MCF 10A (cell line): ENCODE results near the gene DGKI. TPM values are rescaled to one million over a fixed set of nuclear protein-coding genes. Genes with fewer than 3 reads are reported as not detected.

Experiments used
- BruUV-seq: library from RNA; stranded (reverse); fragments of 400-500 nt; replicated peaks from 2 replicates; lab custom pipeline; 2021; lab: Mats Ljungman, UMichigan
- CTCF ChIA-PET: fragments of 300-600 bp; sonication (Branson Sonifier 250); formaldehyde crosslinking; extraction: SDS; loops from one replicate; lab custom pipeline; 2021; ENCODE audit warnings: antibody characterized with exemption, inconsistent platforms; lab: Yijun Ruan, JAX
- POLR2A ChIA-PET: fragments of 300-600, 350-650 bp; sonication (Branson Sonifier 250); formaldehyde crosslinking; extraction: SDS; loops from one replicate; lab custom pipeline; 2020; ENCODE audit warnings: antibody characterized with exemption, inconsistent platforms; lab: Yijun Ruan, JAX
- DNase-seq: peaks from one replicate; pipeline ENCODE4 v3.0.0-alpha.2; 2018; ENCODE audit not compliant: unreplicated experiment
- H3K27ac Mint-ChIP-seq: one replicate; pipeline ENCODE4 v1.8.0; 2022; ENCODE audit warnings: mild to moderate bottlenecking, low read depth, mixed read lengths; ENCODE audit not compliant: unreplicated experiment
- H3K27me3 Mint-ChIP-seq: one replicate; pipeline ENCODE4 v1.8.0; 2022; ENCODE audit warnings: mixed read lengths; ENCODE audit not compliant: insufficient read depth, unreplicated experiment
- H3K36me3 Mint-ChIP-seq: one replicate; pipeline ENCODE4 v1.8.0; 2022; ENCODE audit warnings: mild to moderate bottlenecking, moderate library complexity, mixed read lengths; ENCODE audit not compliant: insufficient read depth, unreplicated experiment
- H3K4me1 Mint-ChIP-seq: one replicate; pipeline ENCODE4 v1.8.0; 2022; ENCODE audit warnings: mixed read lengths; ENCODE audit not compliant: insufficient read depth, unreplicated experiment
- H3K4me3 Mint-ChIP-seq: one replicate; pipeline ENCODE4 v1.8.0; 2022; ENCODE audit warnings: mild to moderate bottlenecking, moderate library complexity, mixed read lengths; ENCODE audit not compliant: unreplicated experiment
- H3K9me3 Mint-ChIP-seq: one replicate; pipeline ENCODE4 v1.8.0; 2022; ENCODE audit warnings: mixed read lengths; ENCODE audit not compliant: unreplicated experiment
- CTCF ChIP-seq: fragments of 200-600 bp; IDR thresholded peaks from one replicate; pipeline ENCODE4 v1.8.0; 2022; ENCODE audit warnings: antibody characterized with exemption, mild to moderate bottlenecking; ENCODE audit not compliant: unreplicated experiment
- intact Hi-C: fragments of 100-400 bp; cut with micrococcal nuclease; formaldehyde crosslinking; loops from 2 replicates; pipeline ENCODE4 v1.14.1; 2022
- total RNA-seq: library from RNA; stranded (reverse); gene quantifications from 2 replicates; pipeline ENCODE4 v1.2.3, GENCODE V29; 2022

The DGKI gene
- total RNA-seq, 1 experiment from 2014 or later: 1.4 TPM

- no peaks in the 10 kb centered on the region for H3K4me1 Mint-ChIP-seq
- TF ChIP-seq CTCF: no peak
- intact Hi-C loops: no loop called here
- H3K4me3 Mint-ChIP-seq: no peak overlapping the region
- ChIA-PET POLR2A (no interaction called here), CTCF (interaction anchor here (3.9 kb wide), 1 partner anchor 10 kb away, joined by 24 read pairs; no protein-coding TSS in a partner anchor)
- no TSS peak for BruUV-seq
- H3K36me3 Mint-ChIP-seq: no peaks in the 10 kb centered on the region
- no peak for DNase-seq
- no peak overlapping the region for H3K27ac Mint-ChIP-seq
- H3K27me3 Mint-ChIP-seq: peaks cover 12% of the 10 kb centered on the region
- H3K9me3 Mint-ChIP-seq: no peaks in the 10 kb centered on the region
Measured at GRCh38 chr7:137636376-137636775, 210.4 kb downstream of the DGKI start.

GRCh38 chr7:137635874-137636273, 210.9 kb downstream of the DGKI start:
- H3K27me3 Mint-ChIP-seq: peaks cover 17% of the 10 kb centered on the region

GRCh38 chr7:137635132-137635531, 211.6 kb downstream of the DGKI start:
- no peak for TF ChIP-seq CTCF
- no TSS peak for BruUV-seq
- Mint-ChIP-seq H3K36me3 (no peaks in the 10 kb centered on the region), H3K4me3 (no peak overlapping the region), H3K27me3 (peaks cover 18% of the 10 kb centered on the region), H3K9me3 (no peaks in the 10 kb centered on the region), H3K27ac (no peak overlapping the region), H3K4me1 (no peaks in the 10 kb centered on the region)
- DNase-seq: no peak
- ChIA-PET CTCF (interaction anchor here (0.6 to 3.9 kb wide), 6 partner anchors 8 to 491 kb away, joined by 3 to 24 read pairs (median 4); no protein-coding TSS in a partner anchor), POLR2A (no interaction called here)
- intact Hi-C loops: no loop called here

More at GRCh38 chr7:137635874-137636273, 210.9 kb downstream of the DGKI start:
- DNase-seq: no peak
- Mint-ChIP-seq H3K4me1 (no peaks in the 10 kb centered on the region), H3K9me3 (no peaks in the 10 kb centered on the region), H3K27ac (no peak overlapping the region), H3K4me3 (no peak overlapping the region), H3K36me3 (no peaks in the 10 kb centered on the region)
- no peak for TF ChIP-seq CTCF
- intact Hi-C loops: no loop called here
- POLR2A ChIA-PET: no interaction called here
- BruUV-seq: no TSS peak
- CTCF ChIA-PET: interaction anchor here (0.5 to 3.9 kb wide), 2 partner anchors 9 to 114 kb away, joined by 3 to 24 read pairs; no protein-coding TSS in a partner anchor

GRCh38 chr7:137634356-137634755, 212.4 kb downstream of the DGKI start:
- Mint-ChIP-seq H3K4me1 (no peaks in the 10 kb centered on the region), H3K9me3 (no peaks in the 10 kb centered on the region), H3K27ac (no peak overlapping the region), H3K36me3 (no peaks in the 10 kb centered on the region), H3K27me3 (peaks cover 24% of the 10 kb centered on the region), H3K4me3 (no peak overlapping the region)
- intact Hi-C loops: no loop called here
- TF ChIP-seq CTCF: no peak
- ChIA-PET CTCF (interaction anchor here (0.7 to 3.9 kb wide), 5 partner anchors 8 to 375 kb away, joined by 3 to 24 read pairs (median 5); no protein-coding TSS in a partner anchor), POLR2A (no interaction called here)
- BruUV-seq: no TSS peak
- peak; percentile 6 for DNase-seq
